ENCODE measurements around the gene CYBB. TPM values are rescaled to one million over a fixed set of nuclear protein-coding genes. Genes with fewer than 3 reads are reported as not detected.

Gene CYBB
- total RNA-seq, 5 donors from 2014 or later (not counting 1 experiment from before 2014, with no cell fraction given) = 1.1 to 5.0 (median 1.8) TPM

DNA sequence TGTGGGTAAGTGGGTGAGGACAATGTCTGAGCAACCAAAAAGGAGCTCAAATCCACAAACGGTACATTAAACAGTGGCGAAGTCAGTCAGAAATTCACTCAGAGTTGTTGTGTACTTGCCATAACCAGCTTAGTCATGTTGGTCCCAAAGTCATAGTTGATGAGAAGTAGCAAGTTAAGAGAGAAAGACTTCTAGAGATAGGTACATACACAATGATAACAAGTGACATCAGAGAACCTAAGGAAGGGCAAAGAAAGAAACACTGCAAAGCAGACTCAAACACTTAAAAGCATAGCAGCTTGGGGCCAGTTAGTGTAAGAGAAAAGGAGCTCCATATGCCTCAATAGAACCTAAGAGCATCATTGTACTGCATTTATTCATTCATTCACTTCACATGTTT, 37.3 kb downstream of the CYBB start:
- H3K4me3 ChIP-seq (ENCODE audit: control insufficient read depth in 1 of 2, extremely low read depth in 1 of 2, low read length in 1 of 2) = no peak overlapping the region
- DNase-seq (no peak), ATAC-seq (replicated peaks in 1 of 4) (no peak)
- H3K27me3 ChIP-seq (replicated peaks in 1 of 2; ENCODE audit: control insufficient read depth in 2 of 2, extremely low read depth in 1 of 2, insufficient read depth in 2 of 2, low read length in 1 of 2) = no peaks in the 10 kb centered on the region
- CTCF ChIA-PET = interaction anchor here in 1 of 2 donors (1.3 kb wide), 1 partner anchor 73 kb away, joined by 4 read pairs; no protein-coding TSS in a partner anchor
- no peaks in the 10 kb centered on the region for H3K4me1 ChIP-seq (ENCODE audit: control insufficient read depth in 1 of 2, extremely low read depth in 1 of 2, insufficient read depth in 2 of 2, low read length in 2 of 2)
- Mint-ChIP-seq H3K4me3 (no peak overlapping the region), H3K4me1 (peaks cover 0 to 8% (median 0%) of the 10 kb centered on the region in 3 donors), H3K9me3 (no peaks in the 10 kb centered on the region), H3K27ac (no peak overlapping the region), H3K36me3 (no peaks in the 10 kb centered on the region), H3K27me3 (peaks cover 0 to 19% of the 10 kb centered on the region in 2 donors)
- whole genome bisulfite sequencing (ENCODE audit: insufficient coverage) = no CpG with 5 or more reads among the region's 2 CpGs
- POLR2A ChIA-PET = no interaction called here
- no peaks in the 10 kb centered on the region for H3K9me3 ChIP-seq
- H3K36me3 ChIP-seq (ENCODE audit: control insufficient read depth in 2 of 2, extremely low read depth in 1 of 2, insufficient read depth in 1 of 2, low read length in 1 of 2) = no peaks in the 10 kb centered on the region
- no peak overlapping the region for H3K27ac ChIP-seq (ENCODE audit: low read length)

DNA sequence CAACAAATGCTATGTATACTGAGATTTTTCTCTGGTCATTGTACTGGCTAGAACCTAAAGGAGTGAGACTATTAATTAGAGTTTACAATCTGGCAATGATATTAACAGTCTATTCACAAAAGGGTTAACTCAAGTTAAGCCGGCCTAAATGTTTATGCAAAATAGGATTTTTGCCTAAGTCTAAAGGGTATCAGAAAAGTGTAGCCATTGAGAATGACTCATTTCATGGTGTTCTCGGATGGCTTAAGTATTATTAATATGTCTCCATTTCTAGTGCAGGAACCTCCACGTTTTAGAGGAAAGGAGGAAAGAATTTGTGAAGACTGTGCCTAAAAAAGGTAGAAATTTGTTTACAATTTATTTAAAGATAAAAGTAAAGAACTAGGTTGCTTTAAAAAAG, 37.7 kb downstream of the CYBB start:
- H3K36me3 Mint-ChIP-seq = no peaks in the 10 kb centered on the region
- H3K4me1 ChIP-seq (ENCODE audit: control insufficient read depth in 1 of 2, extremely low read depth in 1 of 2, insufficient read depth in 2 of 2, low read length in 2 of 2) = no peaks in the 10 kb centered on the region
- no peaks in the 10 kb centered on the region for H3K27me3 ChIP-seq (replicated peaks in 1 of 2; ENCODE audit: control insufficient read depth in 2 of 2, extremely low read depth in 1 of 2, insufficient read depth in 2 of 2, low read length in 1 of 2)
- POLR2A ChIA-PET = no interaction called here
- H3K9me3 Mint-ChIP-seq = no peaks in the 10 kb centered on the region
- WGBS (ENCODE audit: insufficient coverage) = no CpG with 5 or more reads among the region's 3 CpGs
- no peak overlapping the region for H3K4me3 ChIP-seq (ENCODE audit: control insufficient read depth in 1 of 2, extremely low read depth in 1 of 2, low read length in 1 of 2)
- no peak for DNase-seq
- ATAC-seq (replicated peaks in 1 of 4) = no peak
- H3K4me3 Mint-ChIP-seq = no peak overlapping the region
- no peaks in the 10 kb centered on the region for H3K36me3 ChIP-seq (ENCODE audit: control insufficient read depth in 2 of 2, extremely low read depth in 1 of 2, insufficient read depth in 1 of 2, low read length in 1 of 2)
- no peak overlapping the region for H3K27ac Mint-ChIP-seq
- H3K27me3 Mint-ChIP-seq = peaks cover 0 to 18% of the 10 kb centered on the region in 2 donors
- CTCF ChIA-PET = interaction anchor here in 1 of 2 donors (1.3 kb wide), 1 partner anchor 73 kb away, joined by 4 read pairs; no protein-coding TSS in a partner anchor
- no peak overlapping the region for H3K27ac ChIP-seq (ENCODE audit: low read length)
- H3K9me3 ChIP-seq = no peaks in the 10 kb centered on the region
- H3K4me1 Mint-ChIP-seq = peaks cover 0 to 7% (median 0%) of the 10 kb centered on the region in 3 donors

DNA sequence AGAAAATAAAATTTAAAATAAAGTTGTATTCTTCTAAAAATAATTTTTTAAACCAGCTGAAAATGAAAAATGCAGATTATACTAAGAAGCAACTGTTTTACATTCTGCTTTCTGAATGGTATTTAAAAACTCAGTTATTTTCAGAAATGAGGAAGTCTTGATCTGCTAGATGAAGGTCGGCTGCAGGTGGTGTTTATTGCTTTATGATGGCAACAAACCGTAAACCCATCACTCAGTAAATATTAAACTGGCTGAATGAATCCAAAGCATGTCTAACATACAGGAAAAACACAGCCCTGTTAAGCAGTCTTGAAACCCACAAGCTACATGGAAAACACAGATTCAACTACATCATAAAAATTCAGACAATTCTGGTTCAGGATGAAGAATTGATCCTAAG, 38.2 kb downstream of the CYBB start:
- Histone ChIP-seq H3K9me3 (no peaks in the 10 kb centered on the region), H3K4me3 (ENCODE audit: control insufficient read depth in 1 of 2, extremely low read depth in 1 of 2, low read length in 1 of 2) (no peak overlapping the region), H3K4me1 (ENCODE audit: control insufficient read depth in 1 of 2, extremely low read depth in 1 of 2, insufficient read depth in 2 of 2, low read length in 2 of 2) (no peaks in the 10 kb centered on the region), H3K27me3 (replicated peaks in 1 of 2; ENCODE audit: control insufficient read depth in 2 of 2, extremely low read depth in 1 of 2, insufficient read depth in 2 of 2, low read length in 1 of 2) (no peaks in the 10 kb centered on the region), H3K27ac (ENCODE audit: low read length) (no peak overlapping the region), H3K36me3 (ENCODE audit: control insufficient read depth in 2 of 2, extremely low read depth in 1 of 2, insufficient read depth in 1 of 2, low read length in 1 of 2) (no peaks in the 10 kb centered on the region)
- DNase-seq = no peak
- no peak for ATAC-seq (replicated peaks in 1 of 4)
- Mint-ChIP-seq H3K27ac (no peak overlapping the region), H3K36me3 (no peaks in the 10 kb centered on the region), H3K4me3 (no peak overlapping the region), H3K27me3 (peaks cover 0 to 18% of the 10 kb centered on the region in 2 donors), H3K9me3 (no peaks in the 10 kb centered on the region), H3K4me1 (peaks cover 0 to 7% (median 0%) of the 10 kb centered on the region in 3 donors)
- POLR2A ChIA-PET = no interaction called here
- no CpG with 5 or more reads among the region's 2 CpGs for WGBS (ENCODE audit: insufficient coverage)
- CTCF ChIA-PET = no interaction called here

DNA sequence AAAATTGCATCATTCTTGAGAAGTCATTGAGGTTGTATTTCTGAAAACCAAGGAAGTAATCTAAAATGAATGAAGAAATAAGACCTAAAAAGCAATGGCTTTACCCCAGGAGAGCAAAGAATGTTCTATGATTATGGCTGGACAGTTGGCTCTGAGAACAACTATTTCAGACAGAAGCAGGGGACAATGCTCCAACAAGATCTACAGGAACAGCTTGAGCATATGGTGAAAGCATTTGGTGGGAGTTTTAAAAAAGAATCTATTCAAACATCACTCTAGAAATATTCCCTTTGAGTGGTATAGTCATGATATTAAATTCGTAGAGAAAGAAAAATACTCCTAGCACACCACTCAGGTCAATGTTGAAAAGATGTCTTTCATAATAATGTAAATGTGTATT, 40.8 kb downstream of the CYBB start:
- H3K27ac ChIP-seq (ENCODE audit: low read length) = no peak overlapping the region
- no peak for ATAC-seq (replicated peaks in 1 of 4)

DNA sequence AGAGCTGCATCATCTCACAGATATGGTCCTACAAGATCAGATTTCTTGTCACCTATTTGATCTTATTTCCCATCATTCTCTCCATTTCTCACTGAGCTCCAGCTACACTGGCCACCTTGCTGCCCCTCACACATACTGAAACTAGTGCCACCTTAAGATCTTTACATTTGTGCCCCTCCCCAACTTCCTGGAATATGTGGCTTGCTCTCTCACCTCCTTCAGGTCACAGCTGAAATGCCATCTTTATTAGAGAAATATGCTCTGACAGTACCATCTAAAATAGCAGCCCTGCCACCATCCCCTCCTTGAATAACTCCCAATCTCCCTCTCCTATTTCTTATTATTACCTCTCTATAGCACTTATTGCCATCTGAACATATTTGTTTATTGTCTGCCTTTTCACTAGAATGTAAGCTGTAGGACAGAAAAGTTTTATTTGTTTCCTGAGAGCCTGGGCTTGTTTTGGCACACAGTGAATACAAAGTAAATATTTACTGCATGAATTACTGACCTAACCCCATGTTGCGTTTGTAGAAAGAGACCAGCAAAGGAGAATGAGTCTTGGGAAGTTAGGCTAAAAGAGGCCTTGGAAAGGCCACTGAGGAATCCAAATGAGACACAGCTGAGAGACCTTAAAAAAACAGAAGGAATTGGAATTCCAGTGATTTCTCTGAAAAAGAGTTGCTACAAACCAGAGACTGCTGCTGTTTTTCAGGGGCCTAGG, 44.8 kb downstream of the CYBB start:
- Mint-ChIP-seq H3K27me3 (peaks cover 0 to 4% of the 10 kb centered on the region in 2 donors), H3K9me3 (no peaks in the 10 kb centered on the region), H3K27ac (peak overlapping the region in 1 of 2 donors; percentile 37), H3K4me3 (no peak overlapping the region), H3K36me3 (no peaks in the 10 kb centered on the region), H3K4me1 (peaks cover 15 to 27% (median 21%) of the 10 kb centered on the region in 3 donors)
- Histone ChIP-seq H3K36me3 (ENCODE audit: control insufficient read depth in 2 of 2, extremely low read depth in 1 of 2, insufficient read depth in 1 of 2, low read length in 1 of 2) (no peaks in the 10 kb centered on the region), H3K9me3 (no peaks in the 10 kb centered on the region), H3K27me3 (replicated peaks in 1 of 2; ENCODE audit: control insufficient read depth in 2 of 2, extremely low read depth in 1 of 2, insufficient read depth in 2 of 2, low read length in 1 of 2) (no peaks in the 10 kb centered on the region), H3K27ac (ENCODE audit: low read length) (no peak overlapping the region), H3K4me1 (ENCODE audit: control insufficient read depth in 1 of 2, extremely low read depth in 1 of 2, insufficient read depth in 2 of 2, low read length in 2 of 2) (peaks cover 0 to 8% of the 10 kb centered on the region in 2 experiments), H3K4me3 (ENCODE audit: control insufficient read depth in 1 of 2, extremely low read depth in 1 of 2, low read length in 1 of 2) (no peak overlapping the region)
- ATAC-seq (replicated peaks in 1 of 4) (no peak), DNase-seq (no peak)
- ChIA-PET CTCF (interaction anchor here (0.6 to 5.2 kb wide), 13 partner anchors 10 to 315 kb away, joined by 3 to 77 read pairs (median 3); no protein-coding TSS in a partner anchor), POLR2A (interaction anchor here in 1 of 2 donors (1.0 kb wide), 1 partner anchor 17 kb away, joined by 3 read pairs; no protein-coding TSS in a partner anchor)
- WGBS (ENCODE audit: insufficient coverage) = no CpG with 5 or more reads among the region's 1 CpG

More for the DNA sequence above, 40.8 kb downstream of the CYBB start:
- ChIA-PET POLR2A (no interaction called here), CTCF (no interaction called here)
- Mint-ChIP-seq H3K27ac (no peak overlapping the region), H3K36me3 (no peaks in the 10 kb centered on the region), H3K9me3 (no peaks in the 10 kb centered on the region), H3K4me1 (peaks cover 12 to 20% (median 15%) of the 10 kb centered on the region in 3 donors), H3K4me3 (no peak overlapping the region), H3K27me3 (peaks cover 0 to 16% of the 10 kb centered on the region in 2 donors)
- Histone ChIP-seq H3K27me3 (replicated peaks in 1 of 2; ENCODE audit: control insufficient read depth in 2 of 2, extremely low read depth in 1 of 2, insufficient read depth in 2 of 2, low read length in 1 of 2) (no peaks in the 10 kb centered on the region), H3K4me1 (ENCODE audit: control insufficient read depth in 1 of 2, extremely low read depth in 1 of 2, insufficient read depth in 2 of 2, low read length in 2 of 2) (peaks cover 0 to 8% of the 10 kb centered on the region in 2 experiments), H3K36me3 (ENCODE audit: control insufficient read depth in 2 of 2, extremely low read depth in 1 of 2, insufficient read depth in 1 of 2, low read length in 1 of 2) (no peaks in the 10 kb centered on the region), H3K9me3 (no peaks in the 10 kb centered on the region), H3K4me3 (ENCODE audit: control insufficient read depth in 1 of 2, extremely low read depth in 1 of 2, low read length in 1 of 2) (no peak overlapping the region)
- no CpG with 5 or more reads among the region's 1 CpG for WGBS (ENCODE audit: insufficient coverage)
- no peak for DNase-seq

DNA sequence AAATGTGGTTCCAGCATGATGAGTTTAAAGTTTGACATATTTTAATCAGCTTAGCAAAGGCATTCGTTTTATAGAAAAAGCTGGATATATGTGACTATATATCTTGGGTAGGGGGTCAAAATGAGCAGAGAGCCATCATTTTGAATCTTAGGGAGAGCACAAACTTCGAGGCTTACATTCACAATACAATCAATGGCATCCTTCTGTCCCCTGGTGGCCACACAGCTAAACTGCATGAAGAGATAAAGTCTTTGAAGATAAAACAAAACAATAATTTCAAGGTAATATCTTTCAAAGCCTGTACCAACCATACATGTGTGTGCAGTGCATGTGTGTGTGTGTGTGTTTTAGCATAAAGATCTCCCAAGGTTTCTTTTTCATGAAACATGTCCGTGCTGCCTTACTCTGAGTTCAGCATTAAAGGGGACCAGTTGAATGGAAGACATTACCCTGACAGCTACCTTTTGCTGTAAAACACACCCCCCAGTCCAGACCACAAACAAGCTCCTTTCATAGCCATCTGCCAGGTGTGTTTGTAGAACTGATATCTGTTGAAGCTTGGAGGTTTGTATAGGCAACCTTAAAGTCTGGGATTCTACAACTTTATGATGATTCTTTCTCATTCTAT, 45.5 kb downstream of the CYBB start:
- ATAC-seq (replicated peaks in 1 of 4) (peak; percentile 65 to 75 (median 71)), DNase-seq (peak; percentile 5 to 73 (median 46))
- Histone ChIP-seq H3K27ac (ENCODE audit: low read length) (no peak overlapping the region), H3K4me3 (ENCODE audit: control insufficient read depth in 1 of 2, extremely low read depth in 1 of 2, low read length in 1 of 2) (no peak overlapping the region), H3K36me3 (ENCODE audit: control insufficient read depth in 2 of 2, extremely low read depth in 1 of 2, insufficient read depth in 1 of 2, low read length in 1 of 2) (no peaks in the 10 kb centered on the region), H3K9me3 (no peaks in the 10 kb centered on the region), H3K4me1 (ENCODE audit: control insufficient read depth in 1 of 2, extremely low read depth in 1 of 2, insufficient read depth in 2 of 2, low read length in 2 of 2) (peaks cover 0 to 8% of the 10 kb centered on the region in 2 experiments), H3K27me3 (replicated peaks in 1 of 2; ENCODE audit: control insufficient read depth in 2 of 2, extremely low read depth in 1 of 2, insufficient read depth in 2 of 2, low read length in 1 of 2) (no peaks in the 10 kb centered on the region)
- CTCF ChIA-PET = interaction anchor here (0.6 to 5.2 kb wide), 13 partner anchors 11 to 316 kb away, joined by 3 to 77 read pairs (median 3); no protein-coding TSS in a partner anchor
- Mint-ChIP-seq H3K9me3 (no peaks in the 10 kb centered on the region), H3K27me3 (peaks cover 0 to 4% of the 10 kb centered on the region in 2 donors), H3K36me3 (no peaks in the 10 kb centered on the region), H3K27ac (no peak overlapping the region), H3K4me1 (peaks cover 18 to 31% (median 26%) of the 10 kb centered on the region in 3 donors), H3K4me3 (no peak overlapping the region)
- WGBS (ENCODE audit: insufficient coverage) = no CpG with 5 or more reads among the region's 3 CpGs
- POLR2A ChIA-PET = interaction anchor here in 1 of 2 donors (1.0 kb wide), 1 partner anchor 17 kb away, joined by 3 read pairs; no protein-coding TSS in a partner anchor
